ENCODE data around the gene AKR7A3. TPM values are rescaled to one million over a fixed set of nuclear protein-coding genes. Genes with fewer than 3 reads are reported as not detected.
"Not testable (repeated sequence)": the region's sequence is repeated elsewhere in the genome, so short reads cannot be mapped to it uniquely, and the experiment has no call there.

AKR7A3 gene
- total RNA-seq, 1 experiment from 2014 or later, result not detected

GRCh38 chr1:19307794-19308508 lies 19.4 kb upstream of the AKR7A3 start:
- in situ Hi-C loops (cut with HindIII; ENCODE audit: low pct_unique_long_range_greater_than_20kb, low sequenced_read_pairs), result no loop called here
- DNase-seq (ENCODE audit: low read depth), result no peak

GRCh38 chr1:19306941-19307340 lies 18.4 kb upstream of the AKR7A3 start:
- in situ Hi-C loops (cut with HindIII; ENCODE audit: low pct_unique_long_range_greater_than_20kb, low sequenced_read_pairs), result no loop called here
- DNase-seq (ENCODE audit: low read depth), result no peak

GRCh38 chr1:19305880-19306279 lies 17.3 kb upstream of the AKR7A3 start:
- no peak for DNase-seq (ENCODE audit: low read depth)
- in situ Hi-C loops (cut with HindIII; ENCODE audit: low pct_unique_long_range_greater_than_20kb, low sequenced_read_pairs), result no loop called here

GRCh38 chr1:19304081-19304480 lies 15.5 kb upstream of the AKR7A3 start:
- DNase-seq (ENCODE audit: low read depth); in situ Hi-C loops (cut with HindIII; ENCODE audit: low pct_unique_long_range_greater_than_20kb, low sequenced_read_pairs): not testable (repeated sequence)

- in situ Hi-C loops (cut with HindIII; ENCODE audit: low pct_unique_long_range_greater_than_20kb, low sequenced_read_pairs), result no loop called here
- DNase-seq (ENCODE audit: low read depth), result no peak
These were observed 11.6 kb upstream of the AKR7A3 start for GRCh38 chr1:19300211-19300610.

GRCh38 chr1:19294638-19295037 lies 6.1 kb upstream of the AKR7A3 start:
- in situ Hi-C loops (cut with HindIII; ENCODE audit: low pct_unique_long_range_greater_than_20kb, low sequenced_read_pairs), result no loop called here

GRCh38 chr1:19289244-19289643 lies 674 bp upstream of the AKR7A3 start:
- no peak for DNase-seq (ENCODE audit: low read depth)
- in situ Hi-C loops (cut with HindIII; ENCODE audit: low pct_unique_long_range_greater_than_20kb, low sequenced_read_pairs), result no loop called here

More at GRCh38 chr1:19294638-19295037, 6.1 kb upstream of the AKR7A3 start:
- DNase-seq (ENCODE audit: low read depth), result no peak

- no peak for DNase-seq (ENCODE audit: low read depth)
- in situ Hi-C loops (cut with HindIII; ENCODE audit: low pct_unique_long_range_greater_than_20kb, low sequenced_read_pairs), result no loop called here
These were observed 959 bp downstream of the AKR7A3 start for GRCh38 chr1:19287436-19288185.

GRCh38 chr1:19285807-19286206 lies 2.8 kb downstream of the AKR7A3 start:
- DNase-seq (ENCODE audit: low read depth); in situ Hi-C loops (cut with HindIII; ENCODE audit: low pct_unique_long_range_greater_than_20kb, low sequenced_read_pairs): not testable (repeated sequence)

GRCh38 chr1:19285366-19285765 lies 3.2 kb downstream of the AKR7A3 start:
- in situ Hi-C loops (cut with HindIII; ENCODE audit: low pct_unique_long_range_greater_than_20kb, low sequenced_read_pairs); DNase-seq (ENCODE audit: low read depth): not testable (repeated sequence)

- no peak for DNase-seq (ENCODE audit: low read depth)
- in situ Hi-C loops (cut with HindIII; ENCODE audit: low pct_unique_long_range_greater_than_20kb, low sequenced_read_pairs), result no loop called here
These were observed 3.7 kb downstream of the AKR7A3 start for GRCh38 chr1:19284881-19285280.

- in situ Hi-C loops (cut with HindIII; ENCODE audit: low pct_unique_long_range_greater_than_20kb, low sequenced_read_pairs), result no loop called here
- DNase-seq (ENCODE audit: low read depth), result no peak
These were observed 4.7 kb downstream of the AKR7A3 start for GRCh38 chr1:19283891-19284290.

- no peak for DNase-seq (ENCODE audit: low read depth)
- in situ Hi-C loops (cut with HindIII; ENCODE audit: low pct_unique_long_range_greater_than_20kb, low sequenced_read_pairs), result no loop called here
These were observed 13.9 kb downstream of the AKR7A3 start for GRCh38 chr1:19274636-19275035.

GRCh38 chr1:19273844-19274531 lies 14.6 kb downstream of the AKR7A3 start:
- in situ Hi-C loops (cut with HindIII; ENCODE audit: low pct_unique_long_range_greater_than_20kb, low sequenced_read_pairs); DNase-seq (ENCODE audit: low read depth): not testable (repeated sequence)

- no peak for DNase-seq (ENCODE audit: low read depth)
- in situ Hi-C loops (cut with HindIII; ENCODE audit: low pct_unique_long_range_greater_than_20kb, low sequenced_read_pairs), result no loop called here
These were observed 15.3 kb downstream of the AKR7A3 start for GRCh38 chr1:19273106-19273843.

- in situ Hi-C loops (cut with HindIII; ENCODE audit: low pct_unique_long_range_greater_than_20kb, low sequenced_read_pairs), result no loop called here
- DNase-seq (ENCODE audit: low read depth), result no peak
These were observed 16.5 kb downstream of the AKR7A3 start for GRCh38 chr1:19272064-19272463.

GRCh38 chr1:19270343-19270730 lies 18.2 kb downstream of the AKR7A3 start:
- in situ Hi-C loops (cut with HindIII; ENCODE audit: low pct_unique_long_range_greater_than_20kb, low sequenced_read_pairs); DNase-seq (ENCODE audit: low read depth): not testable (repeated sequence)

Data from Caki2 (cell line).